Liver (tissue), 9 donors: ENCODE measurements around the gene GRK6. TPM values are rescaled to one million over a fixed set of nuclear protein-coding genes. Genes with fewer than 3 reads are reported as not detected.

Experiments
- DNase-seq: peaks from one replicate; pipeline ENCODE4 v3.0.0-alpha.2; 2017; ENCODE audit warnings: low spot score
- H3K27ac ChIP-seq, 2 donors: one replicate each; pipeline ENCODE4 v1.7.0; 2013; ENCODE audit warnings: inconsistent platforms in 2 of 2, low read length in 2 of 2, control low read depth in 1 of 2, low read depth in 1 of 2, mild to moderate bottlenecking in 1 of 2
- H3K27me3 ChIP-seq, 4 donors: one replicate each; pipeline versions ENCODE4 v1.6.1 to v1.7.0; 2013; ENCODE audit warnings: low read length in 3 of 4, inconsistent platforms in 1 of 4, mild to moderate bottlenecking in 1 of 4, moderate library complexity in 1 of 4; ENCODE audit not compliant: control insufficient read depth in 4 of 4, insufficient read depth in 4 of 4
- H3K36me3 ChIP-seq, 4 donors: one replicate each; pipeline versions ENCODE4 v1.6.1 to v1.7.0; 2013; ENCODE audit warnings: low read length in 3 of 4, mild to moderate bottlenecking in 3 of 4, low read depth in 1 of 4, moderate library complexity in 1 of 4; ENCODE audit not compliant: control insufficient read depth in 4 of 4, insufficient read depth in 3 of 4
- H3K4me1 ChIP-seq, 4 donors: one replicate each; pipeline versions ENCODE4 v1.6.1 to v1.7.0; 2013; ENCODE audit warnings: low read length in 3 of 4, mild to moderate bottlenecking in 3 of 4, moderate library complexity in 1 of 4; ENCODE audit not compliant: control insufficient read depth in 4 of 4, insufficient read depth in 4 of 4
- H3K4me3 ChIP-seq, 3 donors: one replicate each; pipeline versions ENCODE4 v1.6.1 to v1.7.0; 2013; ENCODE audit warnings: low read length in 3 of 3, control low read depth in 1 of 3, low read depth in 1 of 3, mild to moderate bottlenecking in 1 of 3
- H3K9ac ChIP-seq, 2 donors: one replicate each; pipeline ENCODE4 v1.7.0; 2013; ENCODE audit warnings: low read length in 2 of 2, mild to moderate bottlenecking in 2 of 2, moderate library complexity in 2 of 2, control low read depth in 1 of 2, low read depth in 1 of 2
- H3K9me3 ChIP-seq, 4 donors: one replicate each; pipeline versions ENCODE4 v1.6.1 to v1.7.0; 2013; ENCODE audit warnings: low read length in 3 of 4; ENCODE audit not compliant: control insufficient read depth in 4 of 4
- ATF3 ChIP-seq: IDR thresholded peaks from 2 replicates; pipeline ENCODE4 v1.6.1; 2016; ENCODE audit warnings: antibody characterized with exemption
- EGR1 ChIP-seq, 2 donors: IDR thresholded peaks; 2 replicates each; pipeline ENCODE4 v1.6.1; 2016 to 2018; ENCODE audit warnings: antibody characterized with exemption in 2 of 2, low read depth in 2 of 2
- FOXA1 ChIP-seq: IDR thresholded peaks from 2 replicates; pipeline ENCODE4 v1.6.1; 2016; ENCODE audit warnings: antibody characterized with exemption
- FOXA2 ChIP-seq: IDR thresholded peaks from 2 replicates; pipeline ENCODE4 v1.6.1; 2016; ENCODE audit warnings: antibody characterized with exemption
- GABPA ChIP-seq, 2 donors: IDR thresholded peaks in 1 of 2; conservative IDR thresholded peaks in 1 of 2; 2 replicates each; pipeline ENCODE4 v1.6.1; 2016; ENCODE audit warnings: antibody characterized with exemption in 2 of 2, mild to moderate bottlenecking in 1 of 2, moderate library complexity in 1 of 2
- HNF4A ChIP-seq, 2 donors: conservative IDR thresholded peaks; 2 replicates each; pipeline ENCODE4 v1.6.1; 2016; ENCODE audit warnings: antibody characterized with exemption in 2 of 2, mild to moderate bottlenecking in 2 of 2
- HNF4G ChIP-seq: IDR thresholded peaks from 2 replicates; pipeline ENCODE4 v1.6.1; 2016; ENCODE audit warnings: antibody characterized with exemption
- JUND ChIP-seq, 2 donors: IDR thresholded peaks; 2 replicates each; pipeline ENCODE4 v1.6.1; 2016; ENCODE audit warnings: antibody characterized with exemption in 2 of 2
- NR2F2 ChIP-seq: IDR thresholded peaks from 2 replicates; pipeline ENCODE4 v1.6.1; 2016; ENCODE audit warnings: antibody characterized with exemption
- RAD21 ChIP-seq, 2 donors: IDR thresholded peaks; 2 replicates each; pipeline ENCODE4 v1.6.1; 2016; ENCODE audit warnings: antibody characterized with exemption in 2 of 2, mild to moderate bottlenecking in 2 of 2
- RXRA ChIP-seq, 2 donors: IDR thresholded peaks; 2 replicates each; pipeline ENCODE4 v1.6.1; 2017 to 2018; ENCODE audit warnings: antibody characterized with exemption in 2 of 2, mild to moderate bottlenecking in 1 of 2
- SP1 ChIP-seq: IDR thresholded peaks from 2 replicates; pipeline ENCODE4 v1.6.1; 2018; ENCODE audit warnings: antibody characterized with exemption, mild to moderate bottlenecking
- TAF1 ChIP-seq: conservative IDR thresholded peaks from 2 replicates; pipeline ENCODE4 v1.6.1; 2016; ENCODE audit warnings: antibody characterized with exemption, mild to moderate bottlenecking
- YY1 ChIP-seq: IDR thresholded peaks from 2 replicates; pipeline ENCODE4 v1.6.1; 2016; ENCODE audit warnings: antibody characterized with exemption, mild to moderate bottlenecking
- WGBS: extraction: QIAGEN DNeasy Blood & Tissue Kit; methylation state at CpG from one replicate; pipeline ENCODE4 v1.1.7; 2013; 5-methylcytosine and 5-hydroxymethylcytosine counted together
- polyA plus RNA-seq, 2 donors: library from polyadenylated mRNA; stranded (reverse) in 1 of 2; unstranded in 1 of 2; fragments of 200-250 nt in 1 of 2; fragments of >200 nt in 1 of 2; fragmentation: Nextera tagmentation in 1 of 2; extraction: Ambion mirVana in 1 of 2; gene quantifications; one replicate each; pipeline versions ENCODE4 v1.2.1 to v1.2.3, GENCODE V29; 2013 to 2015
- total RNA-seq, 2 donors: library from RNA; depleted of rRNA; stranded (reverse); fragments of >200 nt; gene quantifications; one replicate each; pipeline ENCODE4 v1.2.3, GENCODE V29; 2014
- TF ChIP-seq, protein P1 (sequence below): IDR thresholded peaks from 2 replicates; pipeline ENCODE4 v1.6.1; 2016; ENCODE audit warnings: antibody characterized with exemption
- TF ChIP-seq, protein P2 (sequence below): IDR thresholded peaks from 2 replicates; pipeline ENCODE4 v1.6.1; 2016; ENCODE audit warnings: antibody characterized with exemption, mild to moderate bottlenecking
- TF ChIP-seq, protein P3 (sequence below): IDR thresholded peaks from 2 replicates; pipeline ENCODE4 v1.6.1; 2016; ENCODE audit warnings: antibody characterized with exemption
- TF ChIP-seq, protein P4 (sequence below): fragments of 150-350 bp; IDR thresholded peaks from 2 replicates; pipeline ENCODE4 v1.5.1; 2017; ENCODE audit warnings: improper control_type of control experiment, low read depth, low read length; ENCODE audit not compliant: missing input control
- donor health status: healthy.
- donor health status: healthy.
- donor health status: healthy.
- donor health status: healthy.
- donor health status: healthy.

GRK6 gene
- total and polyA plus RNA-seq, 4 donors, result 3.1 to 24.0 (median 10.8) TPM

DNA sequence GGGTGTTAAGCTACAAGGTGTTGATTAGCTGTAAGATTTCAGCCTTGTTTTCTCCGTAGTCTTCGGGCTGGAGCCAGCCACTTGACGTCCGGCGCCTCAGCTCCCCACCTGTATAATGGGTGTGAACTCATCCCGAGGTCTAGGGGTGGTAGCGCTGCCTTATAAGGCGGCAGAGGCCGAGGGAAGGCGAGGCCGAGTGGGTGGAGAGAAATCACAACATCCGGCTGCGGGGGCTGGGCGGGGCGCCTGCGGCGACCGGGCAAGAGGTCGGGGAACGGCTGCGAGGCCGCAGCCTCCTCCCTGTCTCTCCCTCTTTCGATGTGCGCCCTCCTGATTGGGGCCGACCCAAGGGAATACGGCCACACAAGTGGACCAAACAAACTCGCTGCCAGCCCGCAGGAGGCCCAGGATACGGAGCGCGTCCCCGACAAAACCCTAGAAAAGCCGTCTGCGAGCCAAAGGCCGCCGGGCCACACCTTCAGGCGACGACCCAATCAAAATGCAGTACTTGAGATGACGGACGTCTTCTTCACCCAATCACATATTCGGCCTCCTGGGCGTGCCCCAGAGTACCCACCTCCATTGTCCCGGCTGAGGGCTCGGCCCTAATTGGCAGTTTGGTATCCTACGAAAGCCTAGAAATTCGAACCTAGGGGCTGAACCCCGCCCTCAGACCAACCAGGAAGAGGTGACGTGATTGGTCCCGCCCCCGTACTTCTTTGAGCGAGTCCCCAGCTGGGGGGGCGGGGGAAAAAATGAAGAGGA lies 493 bp upstream of the GRK6 start:
- TF ChIP-seq RXRA (IDR thresholded peaks at IDR 0.05) (peak; percentile 14 to 52), HNF4A (conservative IDR thresholded peaks at IDR 0.05) (peak in 1 of 2 donors; percentile 38), JUND (IDR thresholded peaks at IDR 0.05) (peak; percentile 83 to 85), EGR1 (IDR thresholded peaks at IDR 0.05; ENCODE audit: low read depth in 2 of 2) (peak; percentile 90 to 95), SP1 (peak; percentile 97), RAD21 (IDR thresholded peaks at IDR 0.05) (peak in 1 of 2 donors; percentile 19), YY1 (peak; percentile 86), NR2F2 (peak; percentile 82), TAF1 (peak; percentile 28), FOXA2 (no peak), GABPA (IDR thresholded peaks at IDR 0.05 in 1 of 2, conservative IDR thresholded peaks at IDR 0.05 in 1 of 2) (peak; percentile 61 to 80), FOXA1 (no peak), HNF4G (peak; percentile 25), ATF3 (peak; percentile 37)
- TF ChIP-seq, protein P1, sequence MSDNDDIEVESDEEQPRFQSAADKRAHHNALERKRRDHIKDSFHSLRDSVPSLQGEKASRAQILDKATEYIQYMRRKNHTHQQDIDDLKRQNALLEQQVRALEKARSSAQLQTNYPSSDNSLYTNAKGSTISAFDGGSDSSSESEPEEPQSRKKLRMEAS, result no peak
- TF ChIP-seq, protein P2, sequence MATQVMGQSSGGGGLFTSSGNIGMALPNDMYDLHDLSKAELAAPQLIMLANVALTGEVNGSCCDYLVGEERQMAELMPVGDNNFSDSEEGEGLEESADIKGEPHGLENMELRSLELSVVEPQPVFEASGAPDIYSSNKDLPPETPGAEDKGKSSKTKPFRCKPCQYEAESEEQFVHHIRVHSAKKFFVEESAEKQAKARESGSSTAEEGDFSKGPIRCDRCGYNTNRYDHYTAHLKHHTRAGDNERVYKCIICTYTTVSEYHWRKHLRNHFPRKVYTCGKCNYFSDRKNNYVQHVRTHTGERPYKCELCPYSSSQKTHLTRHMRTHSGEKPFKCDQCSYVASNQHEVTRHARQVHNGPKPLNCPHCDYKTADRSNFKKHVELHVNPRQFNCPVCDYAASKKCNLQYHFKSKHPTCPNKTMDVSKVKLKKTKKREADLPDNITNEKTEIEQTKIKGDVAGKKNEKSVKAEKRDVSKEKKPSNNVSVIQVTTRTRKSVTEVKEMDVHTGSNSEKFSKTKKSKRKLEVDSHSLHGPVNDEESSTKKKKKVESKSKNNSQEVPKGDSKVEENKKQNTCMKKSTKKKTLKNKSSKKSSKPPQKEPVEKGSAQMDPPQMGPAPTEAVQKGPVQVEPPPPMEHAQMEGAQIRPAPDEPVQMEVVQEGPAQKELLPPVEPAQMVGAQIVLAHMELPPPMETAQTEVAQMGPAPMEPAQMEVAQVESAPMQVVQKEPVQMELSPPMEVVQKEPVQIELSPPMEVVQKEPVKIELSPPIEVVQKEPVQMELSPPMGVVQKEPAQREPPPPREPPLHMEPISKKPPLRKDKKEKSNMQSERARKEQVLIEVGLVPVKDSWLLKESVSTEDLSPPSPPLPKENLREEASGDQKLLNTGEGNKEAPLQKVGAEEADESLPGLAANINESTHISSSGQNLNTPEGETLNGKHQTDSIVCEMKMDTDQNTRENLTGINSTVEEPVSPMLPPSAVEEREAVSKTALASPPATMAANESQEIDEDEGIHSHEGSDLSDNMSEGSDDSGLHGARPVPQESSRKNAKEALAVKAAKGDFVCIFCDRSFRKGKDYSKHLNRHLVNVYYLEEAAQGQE, result peak; percentile 42
- TF ChIP-seq, protein P3, sequence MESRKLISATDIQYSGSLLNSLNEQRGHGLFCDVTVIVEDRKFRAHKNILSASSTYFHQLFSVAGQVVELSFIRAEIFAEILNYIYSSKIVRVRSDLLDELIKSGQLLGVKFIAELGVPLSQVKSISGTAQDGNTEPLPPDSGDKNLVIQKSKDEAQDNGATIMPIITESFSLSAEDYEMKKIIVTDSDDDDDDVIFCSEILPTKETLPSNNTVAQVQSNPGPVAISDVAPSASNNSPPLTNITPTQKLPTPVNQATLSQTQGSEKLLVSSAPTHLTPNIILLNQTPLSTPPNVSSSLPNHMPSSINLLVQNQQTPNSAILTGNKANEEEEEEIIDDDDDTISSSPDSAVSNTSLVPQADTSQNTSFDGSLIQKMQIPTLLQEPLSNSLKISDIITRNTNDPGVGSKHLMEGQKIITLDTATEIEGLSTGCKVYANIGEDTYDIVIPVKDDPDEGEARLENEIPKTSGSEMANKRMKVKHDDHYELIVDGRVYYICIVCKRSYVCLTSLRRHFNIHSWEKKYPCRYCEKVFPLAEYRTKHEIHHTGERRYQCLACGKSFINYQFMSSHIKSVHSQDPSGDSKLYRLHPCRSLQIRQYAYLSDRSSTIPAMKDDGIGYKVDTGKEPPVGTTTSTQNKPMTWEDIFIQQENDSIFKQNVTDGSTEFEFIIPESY, result no peak
- TF ChIP-seq, protein P4, sequence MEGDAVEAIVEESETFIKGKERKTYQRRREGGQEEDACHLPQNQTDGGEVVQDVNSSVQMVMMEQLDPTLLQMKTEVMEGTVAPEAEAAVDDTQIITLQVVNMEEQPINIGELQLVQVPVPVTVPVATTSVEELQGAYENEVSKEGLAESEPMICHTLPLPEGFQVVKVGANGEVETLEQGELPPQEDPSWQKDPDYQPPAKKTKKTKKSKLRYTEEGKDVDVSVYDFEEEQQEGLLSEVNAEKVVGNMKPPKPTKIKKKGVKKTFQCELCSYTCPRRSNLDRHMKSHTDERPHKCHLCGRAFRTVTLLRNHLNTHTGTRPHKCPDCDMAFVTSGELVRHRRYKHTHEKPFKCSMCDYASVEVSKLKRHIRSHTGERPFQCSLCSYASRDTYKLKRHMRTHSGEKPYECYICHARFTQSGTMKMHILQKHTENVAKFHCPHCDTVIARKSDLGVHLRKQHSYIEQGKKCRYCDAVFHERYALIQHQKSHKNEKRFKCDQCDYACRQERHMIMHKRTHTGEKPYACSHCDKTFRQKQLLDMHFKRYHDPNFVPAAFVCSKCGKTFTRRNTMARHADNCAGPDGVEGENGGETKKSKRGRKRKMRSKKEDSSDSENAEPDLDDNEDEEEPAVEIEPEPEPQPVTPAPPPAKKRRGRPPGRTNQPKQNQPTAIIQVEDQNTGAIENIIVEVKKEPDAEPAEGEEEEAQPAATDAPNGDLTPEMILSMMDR, result no peak
- H3K4me1 ChIP-seq, result peaks cover 3 to 24% (median 17%) of the 10 kb centered on the region in 4 donors
- H3K4me3 ChIP-seq, result peak overlapping the region; percentile 50 to 60 (median 58)
- no peaks in the 10 kb centered on the region for H3K9me3 ChIP-seq
- no peaks in the 10 kb centered on the region for H3K36me3 ChIP-seq
- WGBS, result 1% methylated on average over 52 of the region's 52 CpGs
- H3K27ac ChIP-seq, result peak overlapping the region; percentile 92 to 95
- peak overlapping the region; percentile 58 to 67 for H3K9ac ChIP-seq
- no peaks in the 10 kb centered on the region for H3K27me3 ChIP-seq
- DNase-seq, result peak; percentile 99
